ENCODE data around the gene LRMDA. TPM values are rescaled to one million over a fixed set of nuclear protein-coding genes. Genes with fewer than 3 reads are reported as not detected.

LRMDA gene
- total RNA-seq, 1 donor = under 0.01 TPM

DNA sequence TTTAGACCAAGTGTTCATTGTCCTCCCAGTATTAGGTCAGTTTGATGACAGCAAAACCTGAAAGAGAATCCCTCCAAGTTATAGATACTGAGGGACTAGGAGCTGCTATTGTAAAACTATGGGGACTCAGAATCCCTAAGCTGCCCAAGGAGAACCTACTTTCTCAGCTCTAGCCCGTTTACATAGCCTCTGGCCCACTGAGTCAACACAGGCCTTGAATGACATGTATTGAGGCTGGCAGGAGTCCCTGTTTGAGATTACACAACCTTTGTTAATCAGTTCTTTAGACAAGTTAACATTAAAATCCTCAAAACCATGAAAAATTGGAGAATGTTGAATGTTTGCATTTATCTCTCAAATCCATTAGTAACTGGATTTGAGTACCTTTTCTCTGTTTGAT lies 1127.2 kb downstream of the LRMDA start:
- DNase-seq (ENCODE audit: low read depth) = peak; percentile 91
- TF ChIP-seq, protein P1, sequence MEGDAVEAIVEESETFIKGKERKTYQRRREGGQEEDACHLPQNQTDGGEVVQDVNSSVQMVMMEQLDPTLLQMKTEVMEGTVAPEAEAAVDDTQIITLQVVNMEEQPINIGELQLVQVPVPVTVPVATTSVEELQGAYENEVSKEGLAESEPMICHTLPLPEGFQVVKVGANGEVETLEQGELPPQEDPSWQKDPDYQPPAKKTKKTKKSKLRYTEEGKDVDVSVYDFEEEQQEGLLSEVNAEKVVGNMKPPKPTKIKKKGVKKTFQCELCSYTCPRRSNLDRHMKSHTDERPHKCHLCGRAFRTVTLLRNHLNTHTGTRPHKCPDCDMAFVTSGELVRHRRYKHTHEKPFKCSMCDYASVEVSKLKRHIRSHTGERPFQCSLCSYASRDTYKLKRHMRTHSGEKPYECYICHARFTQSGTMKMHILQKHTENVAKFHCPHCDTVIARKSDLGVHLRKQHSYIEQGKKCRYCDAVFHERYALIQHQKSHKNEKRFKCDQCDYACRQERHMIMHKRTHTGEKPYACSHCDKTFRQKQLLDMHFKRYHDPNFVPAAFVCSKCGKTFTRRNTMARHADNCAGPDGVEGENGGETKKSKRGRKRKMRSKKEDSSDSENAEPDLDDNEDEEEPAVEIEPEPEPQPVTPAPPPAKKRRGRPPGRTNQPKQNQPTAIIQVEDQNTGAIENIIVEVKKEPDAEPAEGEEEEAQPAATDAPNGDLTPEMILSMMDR (IDR thresholded peaks at IDR 0.05; ENCODE audit: insufficient read depth, low read depth, low read length) = no peak

DNA sequence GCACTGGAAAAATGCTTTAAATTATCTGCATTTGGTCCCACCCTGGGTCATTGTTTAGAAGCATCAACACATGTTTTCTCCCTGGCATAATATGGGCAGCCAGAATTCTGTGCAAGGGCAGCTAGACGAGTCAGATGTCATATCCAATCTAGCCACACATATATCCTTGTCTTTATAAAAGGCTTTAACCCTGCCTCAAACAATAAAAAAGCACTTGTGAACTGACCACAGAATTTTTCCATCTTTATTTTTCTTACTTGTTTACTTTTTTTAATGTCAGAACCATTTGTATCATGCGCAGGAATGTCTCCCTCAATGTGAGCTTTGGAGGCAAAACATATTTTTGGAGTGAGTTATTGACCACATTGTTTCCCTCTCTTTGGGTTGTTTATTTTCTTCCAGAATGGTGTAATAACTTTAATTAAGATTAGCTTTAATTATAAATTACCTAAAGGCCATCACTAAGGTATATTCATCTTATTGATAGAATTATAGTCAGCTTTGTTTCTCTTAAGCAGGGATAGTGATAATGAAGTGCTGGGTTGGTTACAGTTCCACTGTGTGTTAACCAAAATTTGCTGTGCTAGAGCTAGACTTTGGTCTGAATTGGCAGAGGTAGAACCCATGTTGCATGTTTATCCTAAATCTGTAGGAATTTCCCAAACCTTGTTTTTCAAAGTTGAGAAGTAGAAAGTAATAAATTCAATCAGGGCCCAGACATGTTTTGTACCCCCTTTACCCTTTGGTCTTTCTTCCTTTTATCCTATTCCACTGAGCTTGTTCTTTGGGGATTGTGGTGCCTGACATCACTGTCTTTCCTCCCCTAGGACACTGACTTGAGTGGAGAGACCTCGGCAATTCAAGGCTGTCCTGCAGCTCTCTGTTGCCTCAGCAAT lies 1127.8 kb downstream of the LRMDA start:
- no peak overlapping the region for H3K4me3 ChIP-seq (ENCODE audit: low read depth, low read length)
- DNase-seq (ENCODE audit: low read depth) = peak; percentile 87
- TF ChIP-seq, protein P1 (IDR thresholded peaks at IDR 0.05; ENCODE audit: insufficient read depth, low read depth, low read length) = no peak

More for the DNA sequence above, 1127.2 kb downstream of the LRMDA start:
- no peak overlapping the region for H3K4me3 ChIP-seq (ENCODE audit: low read depth, low read length)

DNA sequence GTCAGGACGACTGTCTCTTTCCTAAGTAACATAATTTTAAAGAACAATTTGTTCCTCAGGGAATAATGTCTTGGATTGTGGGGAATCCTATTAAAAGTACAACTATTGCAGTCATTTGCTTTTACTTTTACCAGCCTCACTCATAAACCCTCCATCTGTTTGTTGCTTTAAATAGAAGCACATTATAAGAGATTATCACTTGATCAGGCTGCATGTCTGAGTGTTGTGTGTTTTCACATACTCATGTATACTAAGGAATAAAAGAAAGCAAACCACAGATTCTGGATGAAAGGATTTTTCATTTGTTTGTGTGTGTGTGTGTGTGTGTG lies 1128.4 kb downstream of the LRMDA start:
- TF ChIP-seq, protein P1 (IDR thresholded peaks at IDR 0.05; ENCODE audit: insufficient read depth, low read depth, low read length) = no peak
- no peak overlapping the region for H3K4me3 ChIP-seq (ENCODE audit: low read depth, low read length)
- peak; percentile 80 for DNase-seq (ENCODE audit: low read depth)

DNA sequence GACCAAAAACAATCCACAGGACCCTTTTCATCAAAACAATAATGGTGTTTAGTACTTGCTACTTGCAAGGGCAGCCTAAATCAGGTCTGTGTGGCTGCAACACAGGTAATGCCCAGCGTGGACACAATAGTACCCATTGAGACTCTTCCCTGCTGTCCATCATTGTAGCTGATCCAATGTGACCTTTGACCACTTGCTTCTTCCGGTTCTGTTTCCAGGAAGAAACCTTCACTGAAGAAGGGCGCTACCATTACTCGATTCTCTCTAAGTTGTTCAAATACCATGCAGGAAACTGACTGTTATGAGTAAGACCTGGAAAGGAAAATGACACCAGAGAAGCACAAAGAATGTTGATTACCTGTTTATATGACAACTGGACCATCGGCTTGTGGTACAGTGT lies 1128.9 kb downstream of the LRMDA start:
- DNase-seq (ENCODE audit: low read depth) = no peak
- TF ChIP-seq, protein P1 (IDR thresholded peaks at IDR 0.05; ENCODE audit: insufficient read depth, low read depth, low read length) = no peak
- no peak overlapping the region for H3K4me3 ChIP-seq (ENCODE audit: low read depth, low read length)

DNA sequence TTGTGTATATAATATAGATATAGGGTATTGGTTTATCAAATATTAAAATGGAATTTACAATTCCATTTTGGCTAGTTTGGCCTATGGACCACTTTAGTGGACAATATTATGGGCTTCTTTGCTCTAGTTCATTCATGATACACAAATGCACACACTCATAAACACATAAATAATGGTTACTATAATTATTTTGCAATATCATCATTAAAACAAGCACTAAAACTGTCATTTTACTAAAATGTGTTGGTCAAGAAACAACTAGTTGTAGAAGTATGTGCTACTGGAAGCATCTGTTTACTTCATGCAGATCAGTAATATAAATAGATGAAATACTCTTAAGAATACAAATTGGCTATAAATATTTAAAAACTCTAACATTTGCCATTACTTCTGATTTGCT lies 1131.9 kb downstream of the LRMDA start:
- DNase-seq (ENCODE audit: low read depth) = no peak
- no peak overlapping the region for H3K4me3 ChIP-seq (ENCODE audit: low read depth, low read length)
- TF ChIP-seq, protein P1 (IDR thresholded peaks at IDR 0.05; ENCODE audit: insufficient read depth, low read depth, low read length) = no peak

DNA sequence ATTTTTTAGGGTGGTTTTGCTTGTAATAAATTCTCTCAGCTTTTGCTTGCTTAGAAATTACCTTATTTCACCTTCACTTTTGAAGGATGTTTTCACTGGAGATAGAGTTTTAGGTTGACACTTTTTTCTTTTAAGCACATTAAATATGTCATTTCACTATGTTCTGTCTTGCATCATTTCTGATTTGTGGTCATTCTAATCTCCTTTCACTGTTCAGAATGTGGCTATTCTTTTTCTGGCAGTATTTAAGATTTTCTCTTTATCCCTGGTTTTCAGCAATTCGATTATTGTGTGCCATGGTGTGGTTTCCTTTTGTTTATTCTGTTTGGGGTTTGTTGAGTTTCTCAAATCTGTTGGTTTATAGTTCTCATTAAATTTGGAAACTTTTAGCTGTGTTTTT lies 1140.6 kb downstream of the LRMDA start:
- H3K4me3 ChIP-seq (ENCODE audit: low read depth, low read length) = no peak overlapping the region
- TF ChIP-seq, protein P1 (IDR thresholded peaks at IDR 0.05; ENCODE audit: insufficient read depth, low read depth, low read length) = no peak
- no peak for DNase-seq (ENCODE audit: low read depth)

Measured in fibroblast of villous mesenchyme (primary cell).